ENCODE data around the gene ZSCAN23. TPM values are rescaled to one million over a fixed set of nuclear protein-coding genes. Genes with fewer than 3 reads are reported as not detected.
"Not testable (repeated sequence)": the region's sequence is repeated elsewhere in the genome, so short reads cannot be mapped to it uniquely, and the experiment has no call there.

Gene ZSCAN23
- total RNA-seq, 1 donor from 2014 or later, result 18.2 TPM

DNA sequence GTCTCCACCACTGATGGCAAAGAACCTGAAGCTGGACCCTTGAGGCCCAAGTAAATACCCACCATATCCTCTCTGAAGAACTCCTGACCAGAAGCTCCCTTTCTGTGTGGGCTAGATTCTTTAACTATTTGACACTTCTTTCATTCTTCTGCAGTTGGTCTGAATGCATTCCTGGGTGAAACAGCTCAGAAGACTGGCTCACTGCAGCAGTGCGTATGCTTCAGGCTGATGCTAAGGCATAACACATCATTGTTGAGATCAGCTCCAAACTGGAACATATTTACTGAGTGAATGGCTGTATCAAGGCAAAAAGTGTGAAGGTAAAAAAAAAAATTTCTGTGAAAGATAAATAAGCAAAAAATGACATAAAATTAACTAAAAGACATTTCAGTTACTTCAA lies 19.7 kb downstream of the ZSCAN23 start:
- no peak overlapping the region for H3K4me3 Mint-ChIP-seq (ENCODE audit: unreplicated experiment)
- DNase-seq, result no peak
- H3K27me3 Mint-ChIP-seq (ENCODE audit: unreplicated experiment), result no peaks in the 10 kb centered on the region
- no peak overlapping the region for H3K27ac Mint-ChIP-seq (ENCODE audit: unreplicated experiment)
- peaks cover 3% of the 10 kb centered on the region for H3K9me3 Mint-ChIP-seq (ENCODE audit: unreplicated experiment)
- H3K36me3 Mint-ChIP-seq (ENCODE audit: unreplicated experiment), result peaks cover 33% of the 10 kb centered on the region
- TF ChIP-seq, protein P1, sequence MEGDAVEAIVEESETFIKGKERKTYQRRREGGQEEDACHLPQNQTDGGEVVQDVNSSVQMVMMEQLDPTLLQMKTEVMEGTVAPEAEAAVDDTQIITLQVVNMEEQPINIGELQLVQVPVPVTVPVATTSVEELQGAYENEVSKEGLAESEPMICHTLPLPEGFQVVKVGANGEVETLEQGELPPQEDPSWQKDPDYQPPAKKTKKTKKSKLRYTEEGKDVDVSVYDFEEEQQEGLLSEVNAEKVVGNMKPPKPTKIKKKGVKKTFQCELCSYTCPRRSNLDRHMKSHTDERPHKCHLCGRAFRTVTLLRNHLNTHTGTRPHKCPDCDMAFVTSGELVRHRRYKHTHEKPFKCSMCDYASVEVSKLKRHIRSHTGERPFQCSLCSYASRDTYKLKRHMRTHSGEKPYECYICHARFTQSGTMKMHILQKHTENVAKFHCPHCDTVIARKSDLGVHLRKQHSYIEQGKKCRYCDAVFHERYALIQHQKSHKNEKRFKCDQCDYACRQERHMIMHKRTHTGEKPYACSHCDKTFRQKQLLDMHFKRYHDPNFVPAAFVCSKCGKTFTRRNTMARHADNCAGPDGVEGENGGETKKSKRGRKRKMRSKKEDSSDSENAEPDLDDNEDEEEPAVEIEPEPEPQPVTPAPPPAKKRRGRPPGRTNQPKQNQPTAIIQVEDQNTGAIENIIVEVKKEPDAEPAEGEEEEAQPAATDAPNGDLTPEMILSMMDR (IDR thresholded peaks at IDR 0.05; ENCODE audit: partially characterized antibody, unreplicated experiment), result no peak
- H3K4me1 Mint-ChIP-seq (ENCODE audit: low read depth, unreplicated experiment), result no peaks in the 10 kb centered on the region

DNA sequence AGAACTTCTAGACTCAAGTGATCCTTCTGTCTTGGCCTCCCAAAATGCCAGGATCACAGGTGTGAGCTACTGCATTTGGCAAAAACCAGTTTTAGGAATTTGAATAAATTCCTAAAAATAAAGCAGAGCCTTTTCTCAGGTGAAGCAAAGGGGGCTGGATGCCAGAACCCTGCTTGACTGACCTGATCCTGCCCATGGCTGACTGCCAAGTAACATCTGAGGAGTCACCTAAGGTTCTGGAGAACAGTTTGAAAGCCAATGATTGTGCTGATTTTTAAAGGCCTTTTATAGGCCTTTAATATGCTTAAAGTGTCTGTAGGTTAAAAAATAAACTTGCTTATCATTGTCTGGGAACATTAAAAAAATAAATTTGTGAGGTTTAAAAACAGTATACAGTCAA lies 29.6 kb downstream of the ZSCAN23 start:
- Mint-ChIP-seq H3K9me3 (ENCODE audit: unreplicated experiment) (no peaks in the 10 kb centered on the region), H3K36me3 (ENCODE audit: unreplicated experiment) (no peaks in the 10 kb centered on the region), H3K27me3 (ENCODE audit: unreplicated experiment) (peaks cover 5% of the 10 kb centered on the region), H3K4me3 (ENCODE audit: unreplicated experiment) (no peak overlapping the region), H3K27ac (ENCODE audit: unreplicated experiment) (no peak overlapping the region), H3K4me1 (ENCODE audit: low read depth, unreplicated experiment) (no peaks in the 10 kb centered on the region)
- DNase-seq, result no peak
- TF ChIP-seq, protein P1 (IDR thresholded peaks at IDR 0.05; ENCODE audit: partially characterized antibody, unreplicated experiment), result no peak

DNA sequence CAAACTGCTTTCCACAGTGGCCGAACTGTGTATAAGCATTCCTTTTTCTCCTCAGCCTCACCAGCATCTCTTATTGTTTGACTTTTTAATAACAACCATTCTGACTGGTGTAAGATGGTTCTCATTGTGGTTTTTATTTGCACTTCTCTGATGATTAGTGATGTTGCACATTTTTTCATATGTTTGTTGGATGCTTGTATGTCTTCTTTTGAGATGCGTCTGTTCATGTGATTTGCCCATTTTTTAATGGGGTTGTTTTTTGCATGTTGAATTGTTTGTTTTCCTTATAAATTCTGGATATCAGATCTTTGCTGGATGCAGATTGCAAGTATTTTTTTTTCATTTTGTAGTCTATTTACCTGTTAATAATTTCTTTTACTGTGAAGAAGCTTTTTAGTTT lies 32.5 kb downstream of the ZSCAN23 start:
- Mint-ChIP-seq H3K4me1 (ENCODE audit: low read depth, unreplicated experiment) (no peaks in the 10 kb centered on the region), H3K27ac (ENCODE audit: unreplicated experiment) (no peak overlapping the region), H3K9me3 (ENCODE audit: unreplicated experiment) (no peaks in the 10 kb centered on the region), H3K36me3 (ENCODE audit: unreplicated experiment) (no peaks in the 10 kb centered on the region), H3K4me3 (ENCODE audit: unreplicated experiment) (no peak overlapping the region), H3K27me3 (ENCODE audit: unreplicated experiment) (peaks cover 5% of the 10 kb centered on the region)
- TF ChIP-seq, protein P1 (IDR thresholded peaks at IDR 0.05; ENCODE audit: partially characterized antibody, unreplicated experiment), result no peak
- DNase-seq, result no peak

DNA sequence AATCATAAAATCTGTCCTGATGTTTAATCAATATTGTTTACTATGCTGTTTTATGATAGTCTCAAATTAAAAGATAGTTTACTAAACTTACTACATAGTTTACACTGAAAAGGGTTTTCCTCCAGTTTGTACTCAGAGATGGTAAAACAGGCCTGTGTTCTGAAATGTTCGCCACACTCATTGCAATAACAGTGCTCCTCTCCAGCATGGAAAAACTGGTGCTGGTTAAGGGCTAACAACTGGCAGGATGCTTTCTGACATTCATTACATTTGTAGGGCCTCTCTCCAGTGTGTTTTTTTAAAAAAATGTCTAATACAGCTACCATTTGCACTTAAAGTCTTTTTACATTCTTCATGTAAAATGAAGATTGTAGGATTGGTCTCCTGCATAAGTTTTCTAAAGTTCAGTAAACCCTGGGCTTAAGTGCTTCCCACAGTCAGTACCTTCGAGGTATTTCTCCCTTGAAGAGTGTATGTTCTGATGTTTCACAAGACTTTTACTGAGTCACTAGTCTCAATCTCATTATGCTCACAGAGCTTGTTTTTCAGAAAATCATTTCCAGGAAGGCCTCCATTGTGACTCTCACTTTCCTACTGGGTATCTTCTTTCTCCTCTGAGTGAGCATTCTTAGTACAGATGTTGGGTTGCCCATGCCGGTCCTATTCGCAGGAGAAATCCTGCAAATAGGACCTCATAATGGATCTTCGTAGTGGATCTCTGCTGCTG lies 35.1 kb downstream of the ZSCAN23 start:
- DNase-seq, result no peak
- peaks cover 5% of the 10 kb centered on the region for H3K27me3 Mint-ChIP-seq (ENCODE audit: unreplicated experiment)
- H3K9me3 Mint-ChIP-seq (ENCODE audit: unreplicated experiment), result no peaks in the 10 kb centered on the region
- H3K4me1 Mint-ChIP-seq (ENCODE audit: low read depth, unreplicated experiment), result no peaks in the 10 kb centered on the region
- TF ChIP-seq, protein P1 (IDR thresholded peaks at IDR 0.05; ENCODE audit: partially characterized antibody, unreplicated experiment), result no peak
- H3K4me3 Mint-ChIP-seq (ENCODE audit: unreplicated experiment), result no peak overlapping the region
- no peak overlapping the region for H3K27ac Mint-ChIP-seq (ENCODE audit: unreplicated experiment)
- H3K36me3 Mint-ChIP-seq (ENCODE audit: unreplicated experiment), result no peaks in the 10 kb centered on the region

DNA sequence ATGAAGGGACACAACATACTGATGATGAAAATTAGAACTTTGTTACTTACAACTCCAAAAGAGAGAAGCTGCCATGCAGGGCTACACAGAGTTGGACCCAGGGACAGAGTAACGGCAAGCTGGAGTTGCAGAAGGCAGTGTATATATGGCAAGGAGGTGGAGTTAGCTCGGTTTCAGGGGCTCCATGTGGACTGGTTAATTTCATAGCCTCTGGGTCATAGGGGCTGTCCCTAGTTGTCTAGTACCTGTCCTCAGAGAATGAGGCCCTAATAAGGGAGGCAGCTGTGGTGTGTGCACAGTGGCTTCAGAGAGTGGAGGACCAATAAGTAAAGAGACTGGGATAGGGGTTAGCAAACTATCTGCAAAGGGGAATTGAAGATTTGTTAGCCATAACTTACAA lies 35.9 kb downstream of the ZSCAN23 start:
- H3K4me1 Mint-ChIP-seq (ENCODE audit: low read depth, unreplicated experiment), result no peaks in the 10 kb centered on the region
- H3K9me3 Mint-ChIP-seq (ENCODE audit: unreplicated experiment), result no peaks in the 10 kb centered on the region
- no peak for DNase-seq
- H3K4me3 Mint-ChIP-seq (ENCODE audit: unreplicated experiment), result no peak overlapping the region
- peaks cover 8% of the 10 kb centered on the region for H3K27me3 Mint-ChIP-seq (ENCODE audit: unreplicated experiment)
- no peak overlapping the region for H3K27ac Mint-ChIP-seq (ENCODE audit: unreplicated experiment)
- no peaks in the 10 kb centered on the region for H3K36me3 Mint-ChIP-seq (ENCODE audit: unreplicated experiment)
- TF ChIP-seq, protein P1 (IDR thresholded peaks at IDR 0.05; ENCODE audit: partially characterized antibody, unreplicated experiment), result no peak

DNA sequence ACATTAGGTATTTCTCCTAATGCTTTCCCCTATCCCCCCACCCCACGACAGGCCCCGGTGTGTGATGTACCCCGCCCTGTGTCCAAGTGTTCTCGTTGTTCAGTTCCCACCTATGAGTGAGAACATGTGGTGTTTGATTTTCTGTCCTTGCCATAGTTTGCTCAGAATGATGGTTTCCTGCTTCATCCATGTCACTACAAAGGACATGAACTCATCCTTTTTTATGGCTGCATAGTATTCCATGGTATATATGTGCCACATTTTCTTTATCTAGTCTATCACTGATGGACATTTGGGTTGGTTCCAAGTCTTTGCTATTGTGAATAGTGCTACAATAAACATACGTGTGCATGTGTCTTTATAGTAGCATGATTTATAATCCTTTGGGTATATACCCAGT lies 39.4 kb downstream of the ZSCAN23 start:
- not testable (repeated sequence) for DNase-seq; H3K27ac Mint-ChIP-seq (ENCODE audit: unreplicated experiment); H3K4me3 Mint-ChIP-seq (ENCODE audit: unreplicated experiment); H3K27me3 Mint-ChIP-seq (ENCODE audit: unreplicated experiment); H3K4me1 Mint-ChIP-seq (ENCODE audit: low read depth, unreplicated experiment); H3K36me3 Mint-ChIP-seq (ENCODE audit: unreplicated experiment); H3K9me3 Mint-ChIP-seq (ENCODE audit: unreplicated experiment)
